CD14-positive monocyte (primary cell): ENCODE data around the gene CRBN. TPM values are rescaled to one million over a fixed set of nuclear protein-coding genes. Genes with fewer than 3 reads are reported as not detected.

ENCODE experiments used
- DNase-seq, 3 donors: peaks; one replicate each; pipeline ENCODE4 v3.0.0-alpha.2; 2011 to 2022
- H2AFZ ChIP-seq: 2 replicates; pipeline ENCODE4 v1.6.0; 2012; ENCODE audit warnings: mild to moderate bottlenecking, low read depth, low read length, inconsistent platforms; ENCODE audit not compliant: insufficient read depth, poor library complexity, severe bottlenecking
- H3K27ac ChIP-seq, 2 donors: 1 replicate in 1 of 2; 2 replicates in 1 of 2; pipeline ENCODE4 v1.5.1; 2012 to 2013; ENCODE audit warnings: low read length in 2 of 2, control low read depth in 1 of 2, inconsistent platforms in 1 of 2, low read depth in 1 of 2, mild to moderate bottlenecking in 1 of 2
- H3K27me3 ChIP-seq, 2 donors: one replicate each; pipeline versions ENCODE4 v1.6.0 to v1.6.1; 2011 to 2013; ENCODE audit warnings: low read length in 2 of 2; ENCODE audit not compliant: control insufficient read depth in 2 of 2, insufficient read depth in 2 of 2
- H3K36me3 ChIP-seq, 2 donors: replicated peaks in 1 of 2; 1 replicate in 1 of 2; 2 replicates in 1 of 2; pipeline versions ENCODE4 v1.5.1 to v1.6.1; 2012 to 2013; ENCODE audit warnings: low read length in 2 of 2, control low read depth in 1 of 2, inconsistent platforms in 1 of 2, mild to moderate bottlenecking in 1 of 2; ENCODE audit not compliant: insufficient read depth in 2 of 2, control insufficient read depth in 1 of 2
- H3K4me1 ChIP-seq, 2 donors: 1 replicate in 1 of 2; 2 replicates in 1 of 2; pipeline versions ENCODE4 v1.5.1 to v1.6.1; 2012 to 2013; ENCODE audit warnings: low read length in 2 of 2, control low read depth in 1 of 2, inconsistent platforms in 1 of 2, mild to moderate bottlenecking in 1 of 2, moderate library complexity in 1 of 2; ENCODE audit not compliant: insufficient read depth in 2 of 2, control insufficient read depth in 1 of 2
- H3K4me2 ChIP-seq: replicated peaks from 2 replicates; pipeline ENCODE3; 2012; ENCODE audit warnings: low read length, moderate library complexity, mild to moderate bottlenecking; ENCODE audit not compliant: poor library complexity, severe bottlenecking; ENCODE audit errors: extremely low read depth
- H3K4me3 ChIP-seq, 3 experiments: fragments of 200-600 bp in 1 of 3; sonication (generic) in 1 of 3; replicated peaks in 1 of 3; 1 replicate in 2 of 3; 2 replicates in 1 of 3; pipeline ENCODE4 v1.5.1; 2011 to 2013; ENCODE audit warnings: low read length in 3 of 3, mild to moderate bottlenecking in 3 of 3, control low read depth in 2 of 3, low read depth in 2 of 3, inconsistent platforms in 1 of 3, moderate library complexity in 1 of 3
- H3K79me2 ChIP-seq: 2 replicates; pipeline ENCODE4 v1.6.0; 2012; ENCODE audit warnings: mild to moderate bottlenecking, control low read depth, inconsistent platforms, low read length, moderate library complexity; ENCODE audit not compliant: insufficient read depth
- H3K9ac ChIP-seq: 2 replicates; pipeline ENCODE4 v1.6.0; 2017; ENCODE audit warnings: low read length, mild to moderate bottlenecking; ENCODE audit not compliant: insufficient read depth, poor library complexity, severe bottlenecking
- H3K9me3 ChIP-seq, 2 donors: replicated peaks in 1 of 2; 1 replicate in 1 of 2; 2 replicates in 1 of 2; pipeline versions ENCODE4 v1.5.1 to v1.6.1; 2012 to 2013; ENCODE audit warnings: low read length in 2 of 2, control low read depth in 1 of 2; ENCODE audit not compliant: control insufficient read depth in 1 of 2, insufficient read depth in 1 of 2
- H4K20me1 ChIP-seq: 2 replicates; pipeline ENCODE4 v1.6.0; 2012; ENCODE audit warnings: mild to moderate bottlenecking, low read length, control low read depth, moderate library complexity; ENCODE audit not compliant: insufficient read depth
- H3K27ac Mint-ChIP-seq, 7 donors: one replicate each; pipeline ENCODE4 v1.8.0; 2020; ENCODE audit warnings: mild to moderate bottlenecking in 7 of 7, mixed read lengths in 7 of 7, moderate library complexity in 6 of 7, inconsistent platforms in 2 of 7
- H3K27me3 Mint-ChIP-seq, 3 donors: one replicate each; pipeline ENCODE4 v1.8.0; 2021 to 2022; ENCODE audit warnings: low read depth in 3 of 3, mild to moderate bottlenecking in 3 of 3, mixed read lengths in 3 of 3, moderate library complexity in 3 of 3, inconsistent platforms in 1 of 3
- H3K36me3 Mint-ChIP-seq, 2 donors: one replicate each; pipeline ENCODE4 v1.8.0; 2020; ENCODE audit warnings: mixed read lengths in 2 of 2, inconsistent platforms in 1 of 2, mild to moderate bottlenecking in 1 of 2
- H3K4me1 Mint-ChIP-seq: one replicate; pipeline ENCODE4 v1.8.0; 2020; ENCODE audit warnings: mild to moderate bottlenecking, mixed read lengths
- H3K4me3 Mint-ChIP-seq, 2 donors: one replicate each; pipeline ENCODE4 v1.8.0; 2020; ENCODE audit warnings: mild to moderate bottlenecking in 2 of 2, mixed read lengths in 2 of 2, moderate library complexity in 1 of 2
- H3K9me3 Mint-ChIP-seq, 7 donors: one replicate each; pipeline ENCODE4 v1.8.0; 2020 to 2022; ENCODE audit warnings: mixed read lengths in 7 of 7, mild to moderate bottlenecking in 6 of 7, moderate library complexity in 6 of 7, inconsistent platforms in 2 of 7
- CTCF ChIP-seq: fragments of 200-600 bp; IDR thresholded peaks from one replicate; pipeline ENCODE4 v1.8.0; 2022; ENCODE audit warnings: antibody characterized with exemption, mild to moderate bottlenecking
- WGBS: methylation state at CpG from one replicate; pipeline ENCODE4 v1.1.5; 2013; ENCODE audit warnings: missing lambda C conversion rate; ENCODE audit not compliant: insufficient coverage; 5-methylcytosine and 5-hydroxymethylcytosine counted together
- intact Hi-C, 2 donors: fragments of 100-400 bp; cut with micrococcal nuclease; formaldehyde crosslinking; loops; one replicate each; pipeline versions ENCODE4 v1.15.0 to v1.15.1; 2023
- polyA plus RNA-seq, 3 donors: library from polyadenylated mRNA; depleted of rRNA in 1 of 3; unstranded in 2 of 3; stranded (reverse) in 1 of 3; fragments of 300-500 nt in 2 of 3; fragments of >200 nt in 1 of 3; fragmentation: Illumina TruSeq in 2 of 3; gene quantifications; 1 replicate in 2 of 3; 2 replicates in 1 of 3; pipeline ENCODE4 v1.2.3, GENCODE V29; 2012 to 2021

Gene CRBN
- polyA plus RNA-seq, 3 donors, result 53.1 to 98.3 (median 96.1) TPM

- H3K9ac ChIP-seq, result no peak within 1 kb of the TSS
- peaks cover 5% of the 10 kb centered on the region for H3K4me1 Mint-ChIP-seq
- peak in 1 of 3 donors; percentile 5 for DNase-seq
- no peak within 1 kb of the TSS for H3K4me2 ChIP-seq
- H3K27ac Mint-ChIP-seq, result peak within 1 kb of the TSS in 4 of 7 donors; percentile 1 to 65 (median 10)
- peak within 1 kb of the TSS in 1 of 2 donors; percentile 30 for H3K4me3 Mint-ChIP-seq
- no peaks in the 10 kb centered on the region for H3K79me2 ChIP-seq
- H3K36me3 ChIP-seq, result no peaks in the 10 kb centered on the region
- no peaks in the 10 kb centered on the region for H3K36me3 Mint-ChIP-seq
- no peak within 1 kb of the TSS for H3K27ac ChIP-seq
- no peaks in the 10 kb centered on the region for H3K4me1 ChIP-seq
- intact Hi-C loops, result no loop called here
- no CpG with 5 or more reads among the region's 4 CpGs for WGBS
- H3K9me3 ChIP-seq, result no peaks in the 10 kb centered on the region
- H3K27me3 ChIP-seq, result no peaks in the 10 kb centered on the region
- peaks cover 0 to 3% (median 0%) of the 10 kb centered on the region in 7 donors for H3K9me3 Mint-ChIP-seq
- no peak within 1 kb of the TSS for H3K4me3 ChIP-seq
- H4K20me1 ChIP-seq, result no peaks in the 10 kb centered on the region
- no peak for TF ChIP-seq CTCF
- no peak within 1 kb of the TSS for H2AFZ ChIP-seq
- peaks cover 2 to 5% (median 3%) of the 10 kb centered on the region in 3 donors for H3K27me3 Mint-ChIP-seq
These were observed 69.2 kb downstream of the CRBN start, which contains the start of gene IL5RA for GRCh38 chr3:3110299-3110630. IL5RA (minus strand) TSS chr3:3110374; CDS start chr3:3104984, 5,390 bp downstream.

- H3K4me3 Mint-ChIP-seq, result peak overlapping the region in 1 of 2 donors; percentile 30
- H3K36me3 Mint-ChIP-seq, result no peaks in the 10 kb centered on the region
- intact Hi-C loops, result no loop called here
- H3K27ac Mint-ChIP-seq, result no peak overlapping the region
- H3K27me3 Mint-ChIP-seq, result peaks cover 2 to 5% (median 4%) of the 10 kb centered on the region in 3 donors
- Histone ChIP-seq H4K20me1 (no peaks in the 10 kb centered on the region), H3K9me3 (no peaks in the 10 kb centered on the region), H3K4me2 (no peak overlapping the region), H2AFZ (no peak overlapping the region), H3K27ac (no peak overlapping the region), H3K27me3 (no peaks in the 10 kb centered on the region), H3K36me3 (no peaks in the 10 kb centered on the region), H3K4me1 (no peaks in the 10 kb centered on the region), H3K79me2 (no peaks in the 10 kb centered on the region), H3K9ac (no peak overlapping the region), H3K4me3 (no peak overlapping the region)
- H3K4me1 Mint-ChIP-seq, result peaks cover 5% of the 10 kb centered on the region
- peaks cover 0 to 3% (median 0%) of the 10 kb centered on the region in 7 donors for H3K9me3 Mint-ChIP-seq
- DNase-seq, result no peak
- TF ChIP-seq CTCF, result no peak
- WGBS, result 84% methylated on average over 6 of the region's 11 CpGs
These were observed 69.8 kb downstream of the CRBN start for GRCh38 chr3:3109407-3110298.
